Aorta (tissue), 5 donors: ENCODE data around the gene UIMC1. TPM values are rescaled to one million over a fixed set of nuclear protein-coding genes. Genes with fewer than 3 reads are reported as not detected.

Experiments
- ATAC-seq: fragments of 200-7000 bp; cut with Tn5 transposase; one replicate; pipeline ENCODE4 v1.9.1; 2022; ENCODE audit warnings: moderate library complexity; ENCODE audit not compliant: low FRiP score
- DNase-seq, 2 donors: peaks; one replicate each; pipeline ENCODE4 v3.0.0-alpha.2; 2020
- H3K27ac ChIP-seq, 2 donors: one replicate each; pipeline ENCODE4 v1.5.1; 2013; ENCODE audit warnings: low read length in 2 of 2, mild to moderate bottlenecking in 2 of 2, moderate library complexity in 2 of 2, control low read depth in 1 of 2, inconsistent platforms in 1 of 2, low read depth in 1 of 2
- H3K27me3 ChIP-seq, 2 donors: one replicate each; pipeline ENCODE4 v1.6.1; 2013; ENCODE audit warnings: control low read depth in 1 of 2, low read length in 1 of 2, mild to moderate bottlenecking in 1 of 2, moderate library complexity in 1 of 2; ENCODE audit not compliant: insufficient read depth in 2 of 2, control insufficient read depth in 1 of 2
- H3K36me3 ChIP-seq, 2 donors: one replicate each; pipeline ENCODE4 v1.6.1; 2013; ENCODE audit warnings: control low read depth in 1 of 2, low read length in 1 of 2, mild to moderate bottlenecking in 1 of 2; ENCODE audit not compliant: insufficient read depth in 2 of 2, control insufficient read depth in 1 of 2
- H3K4me1 ChIP-seq, 2 donors: one replicate each; pipeline ENCODE4 v1.6.1; 2013; ENCODE audit warnings: low read length in 2 of 2, control low read depth in 1 of 2, mild to moderate bottlenecking in 1 of 2, moderate library complexity in 1 of 2; ENCODE audit not compliant: insufficient read depth in 2 of 2, control insufficient read depth in 1 of 2
- H3K4me3 ChIP-seq, 2 donors: one replicate each; pipeline ENCODE4 v1.5.1; 2013; ENCODE audit warnings: low read length in 2 of 2, control low read depth in 1 of 2, mild to moderate bottlenecking in 1 of 2
- H3K9me3 ChIP-seq: one replicate; pipeline ENCODE4 v1.6.1; 2013; ENCODE audit warnings: mild to moderate bottlenecking, low read length; ENCODE audit not compliant: control insufficient read depth
- WGBS, 2 donors: extraction: QIAGEN DNeasy Blood & Tissue Kit; methylation state at CpG; one replicate each; pipeline ENCODE4 v1.1.7; 2013; 5-methylcytosine and 5-hydroxymethylcytosine counted together
- intact Hi-C, 2 donors: fragments of 100-400 bp; cut with DNase I; formaldehyde crosslinking; loops; one replicate each; pipeline versions ENCODE4 v1.14.2 to v1.15.0; 2022
- polyA plus RNA-seq, 2 donors: library from polyadenylated mRNA; stranded (reverse); fragments of 200-250 nt; gene quantifications; one replicate each; pipeline ENCODE4 v1.2.3, GENCODE V29; 2013
- total RNA-seq, 2 donors: library from RNA; stranded (reverse); fragmentation: NEBNext Ultra II Directional; extraction: Animal tissue kit (Norgen Biotek cat#: 25700); gene quantifications; one replicate each; pipeline ENCODE4 v1.2.1, GENCODE V29; 2021
- donor health status: healthy with polysubstance abuse.
- donor health status: Bipolar disorder and iron deficiency.
- donor health status: DM: no; HTN: no; CAD: no.
- donor health status: DM: no; HTN: no; CAD: no.
- donor health status: DM: yes; HTN: yes; CAD: no.

The UIMC1 gene
- total and polyA plus RNA-seq, 4 donors = 26.3 to 54.8 (median 44.5) TPM

DNA sequence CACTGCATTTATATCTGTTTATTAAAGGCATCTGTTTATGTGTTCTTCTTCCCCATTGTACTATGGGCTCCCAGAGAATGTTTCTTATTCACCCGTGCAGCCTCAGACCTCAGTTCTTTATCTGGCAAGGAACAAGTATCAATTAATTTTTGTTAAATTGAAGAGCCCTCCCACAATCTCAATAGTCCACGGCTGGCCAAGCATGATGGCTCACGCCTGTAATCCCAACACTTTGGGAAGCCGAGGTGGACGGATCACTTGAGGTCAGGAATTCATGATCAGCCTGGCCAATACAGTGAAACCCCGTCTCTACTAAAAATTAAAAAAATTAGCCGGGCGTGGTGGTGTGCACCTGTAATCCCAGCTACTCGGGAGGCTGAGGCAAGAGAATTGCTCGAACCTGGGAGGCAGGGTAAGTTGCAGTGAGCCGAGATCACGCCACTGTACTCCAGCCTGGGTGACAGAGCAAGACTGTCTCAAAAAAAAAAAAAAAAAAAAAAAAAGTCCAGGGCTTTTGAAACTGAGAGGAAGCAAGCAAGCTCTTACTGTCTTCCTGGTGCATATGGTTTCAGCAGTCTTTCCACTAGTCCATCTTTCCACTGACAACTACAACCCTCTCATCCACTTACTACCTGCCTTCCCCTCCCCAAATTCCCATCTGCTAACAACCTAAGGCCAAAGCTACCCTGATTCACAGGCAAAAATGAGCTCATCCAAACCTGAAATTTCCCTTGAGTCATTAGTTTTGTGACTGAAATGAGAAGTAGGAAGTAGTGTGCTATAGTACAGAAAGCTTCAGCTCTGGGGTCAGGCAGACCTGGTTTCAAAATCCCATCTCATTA, 105.1 kb downstream of the UIMC1 start:
- ATAC-seq (no peak), DNase-seq (no peak)
- WGBS, 2 donors = 90 to 93% methylated on average over 12 of the region's 12 CpGs
- Histone ChIP-seq H3K4me3 (no peak overlapping the region), H3K36me3 (peaks cover 12 to 15% of the 10 kb centered on the region in 2 donors), H3K27ac (no peak overlapping the region), H3K4me1 (no peaks in the 10 kb centered on the region), H3K27me3 (no peaks in the 10 kb centered on the region), H3K9me3 (no peaks in the 10 kb centered on the region)
- intact Hi-C loops = no loop called here

DNA sequence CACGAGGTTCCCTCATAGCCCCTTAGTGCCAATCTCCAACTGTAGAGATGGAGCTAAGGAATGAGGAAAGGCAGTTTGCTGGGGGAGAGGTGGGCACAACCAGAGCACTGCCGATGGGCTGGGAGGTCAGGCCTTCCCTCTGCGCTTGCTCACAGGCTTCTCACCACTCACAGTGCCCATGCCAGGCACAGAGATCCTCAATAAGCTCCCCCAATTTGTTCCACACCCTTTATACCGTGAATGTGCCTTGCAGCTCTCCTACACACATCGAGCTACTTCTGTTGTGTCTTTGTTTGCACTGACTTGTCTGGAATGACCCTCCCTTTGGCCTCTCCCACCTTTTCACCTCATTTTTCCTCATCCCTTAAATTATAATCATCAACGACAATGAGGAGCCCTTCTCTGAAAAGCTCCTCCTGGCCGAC, 105.8 kb downstream of the UIMC1 start:
- no peak overlapping the region for H3K27ac ChIP-seq
- DNase-seq (no peak), ATAC-seq (no peak)
- no peaks in the 10 kb centered on the region for H3K4me1 ChIP-seq
- no peaks in the 10 kb centered on the region for H3K27me3 ChIP-seq
- 78 to 80% methylated on average over 7 of the region's 7 CpGs for WGBS, 2 donors
- H3K9me3 ChIP-seq = no peaks in the 10 kb centered on the region
- no peak overlapping the region for H3K4me3 ChIP-seq
- peaks cover 9 to 11% of the 10 kb centered on the region in 2 donors for H3K36me3 ChIP-seq
- intact Hi-C loops = no loop called here

- 82 to 93% methylated on average over 4 of the region's 4 CpGs for WGBS, 2 donors
- ATAC-seq = no peak
- Histone ChIP-seq H3K9me3 (no peaks in the 10 kb centered on the region), H3K27me3 (no peaks in the 10 kb centered on the region), H3K27ac (no peak overlapping the region), H3K4me3 (no peak overlapping the region), H3K4me1 (no peaks in the 10 kb centered on the region), H3K36me3 (peaks cover 7 to 10% of the 10 kb centered on the region in 2 donors)
- intact Hi-C loops = no loop called here
- DNase-seq = no peak
These were observed 106.4 kb downstream of the UIMC1 start for GRCh38 chr5:176899946-176900779.

- Histone ChIP-seq H3K27me3 (no peaks in the 10 kb centered on the region), H3K27ac (no peak within 1 kb of the TSS), H3K4me3 (no peak within 1 kb of the TSS), H3K4me1 (no peaks in the 10 kb centered on the region), H3K9me3 (no peaks in the 10 kb centered on the region), H3K36me3 (peaks cover 4 to 5% of the 10 kb centered on the region in 2 donors)
- ATAC-seq = no peak
- 74 to 77% methylated on average over 9 of the region's 9 CpGs for WGBS, 2 donors
- intact Hi-C loops = no loop called here
- DNase-seq = peak in 1 of 2 donors; percentile 57
These were observed 107.2 kb downstream of the UIMC1 start, which contains the start of gene HK3 for GRCh38 chr5:176899296-176899891. Gene HK3 (minus strand): TSS chr5:176899346. CDS start chr5:176896159, 3,187 bp downstream.

- 47 to 57% methylated on average over 3 of the region's 3 CpGs for WGBS, 2 donors
- Histone ChIP-seq H3K4me1 (no peaks in the 10 kb centered on the region), H3K9me3 (no peaks in the 10 kb centered on the region), H3K36me3 (no peaks in the 10 kb centered on the region), H3K27me3 (no peaks in the 10 kb centered on the region), H3K4me3 (no peak overlapping the region), H3K27ac (no peak overlapping the region)
- no peak for DNase-seq
- intact Hi-C loops = no loop called here
- ATAC-seq = no peak
These were observed 109.3 kb downstream of the UIMC1 start for GRCh38 chr5:176897263-176897662.

GRCh38 chr5:176895831-176896230, 110.7 kb downstream of the UIMC1 start:
- DNase-seq (no peak), ATAC-seq (no peak)
- Histone ChIP-seq H3K4me1 (no peaks in the 10 kb centered on the region), H3K27me3 (no peaks in the 10 kb centered on the region), H3K4me3 (no peak overlapping the region), H3K36me3 (no peaks in the 10 kb centered on the region), H3K27ac (no peak overlapping the region), H3K9me3 (no peaks in the 10 kb centered on the region)
- intact Hi-C loops = no loop called here
- 84 to 86% methylated on average over 4 of the region's 4 CpGs for WGBS, 2 donors

DNA sequence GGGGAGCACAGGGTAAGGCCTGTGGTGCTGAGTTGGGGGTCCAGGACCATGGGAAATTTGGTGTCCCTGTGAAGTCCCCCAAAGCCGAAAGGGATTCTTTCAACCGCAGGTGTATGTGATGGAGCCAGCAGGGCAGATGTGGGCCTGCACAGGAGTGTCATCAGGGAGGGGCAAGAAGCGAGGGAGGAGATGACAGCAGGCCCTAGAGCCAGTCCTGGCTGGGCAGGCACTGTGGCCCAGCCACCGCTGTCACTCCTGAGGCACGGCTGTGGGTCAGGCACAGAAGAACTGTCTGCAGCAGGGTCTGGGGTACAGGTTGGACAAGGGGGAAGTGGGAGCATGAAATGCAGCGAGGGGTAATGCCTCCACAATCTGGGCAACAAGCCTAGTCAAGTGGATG, 112.3 kb downstream of the UIMC1 start:
- intact Hi-C loops = no loop called here
- 88 to 91% methylated on average over 6 of the region's 6 CpGs for WGBS, 2 donors
- Histone ChIP-seq H3K27ac (no peak overlapping the region), H3K4me3 (no peak overlapping the region), H3K9me3 (no peaks in the 10 kb centered on the region), H3K4me1 (no peaks in the 10 kb centered on the region), H3K36me3 (no peaks in the 10 kb centered on the region), H3K27me3 (no peaks in the 10 kb centered on the region)
- ATAC-seq = no peak
- peak in 1 of 2 donors; percentile 42 for DNase-seq

DNA sequence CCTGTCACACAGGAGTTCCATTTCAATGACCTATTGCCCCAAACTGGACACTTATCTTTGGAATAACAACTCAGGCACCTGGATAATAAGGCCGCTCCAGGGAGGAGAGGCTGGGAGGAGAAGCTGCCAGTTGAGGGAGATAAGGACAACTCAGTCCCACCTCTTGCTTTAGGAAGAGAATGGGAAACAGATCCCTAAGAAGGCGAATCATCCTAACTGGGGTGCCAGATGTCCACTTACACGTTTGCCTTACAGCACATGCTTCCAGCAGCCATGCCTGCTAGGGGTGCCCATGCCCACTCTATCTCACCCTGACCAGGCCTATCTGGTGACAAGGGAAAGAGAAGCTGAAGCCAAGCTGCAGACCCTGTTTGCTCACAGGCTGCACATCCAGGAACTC, 113.9 kb downstream of the UIMC1 start:
- 66 to 70% methylated on average over 3 of the region's 3 CpGs for WGBS, 2 donors
- no peak for DNase-seq
- ATAC-seq = no peak
- H3K27me3 ChIP-seq = no peaks in the 10 kb centered on the region
- H3K27ac ChIP-seq = no peak overlapping the region
- no peaks in the 10 kb centered on the region for H3K4me1 ChIP-seq
- no peaks in the 10 kb centered on the region for H3K9me3 ChIP-seq
- no peaks in the 10 kb centered on the region for H3K36me3 ChIP-seq
- H3K4me3 ChIP-seq = no peak overlapping the region
- intact Hi-C loops = no loop called here
